IPS-18c (cell line): ENCODE measurements around the gene SLC22A4.

Experiments
- H3K4me3 ChIP-seq: 2 replicates; pipeline ENCODE4 v1.7.0; 2013; ENCODE audit warnings: low read depth, mild to moderate bottlenecking, low read length, moderate library complexity; ENCODE audit not compliant: insufficient read depth
- H3K9me3 ChIP-seq: one replicate; pipeline ENCODE4 v1.6.1; 2013; ENCODE audit warnings: mild to moderate bottlenecking, low read length, moderate library complexity; ENCODE audit not compliant: control insufficient read depth, insufficient read depth

The SLC22A4 gene

GRCh38 chr5:132376694-132377641 lies 82.8 kb downstream of the SLC22A4 start:
- H3K9me3 ChIP-seq, result no peaks in the 10 kb centered on the region
- no peak overlapping the region for H3K4me3 ChIP-seq

DNA sequence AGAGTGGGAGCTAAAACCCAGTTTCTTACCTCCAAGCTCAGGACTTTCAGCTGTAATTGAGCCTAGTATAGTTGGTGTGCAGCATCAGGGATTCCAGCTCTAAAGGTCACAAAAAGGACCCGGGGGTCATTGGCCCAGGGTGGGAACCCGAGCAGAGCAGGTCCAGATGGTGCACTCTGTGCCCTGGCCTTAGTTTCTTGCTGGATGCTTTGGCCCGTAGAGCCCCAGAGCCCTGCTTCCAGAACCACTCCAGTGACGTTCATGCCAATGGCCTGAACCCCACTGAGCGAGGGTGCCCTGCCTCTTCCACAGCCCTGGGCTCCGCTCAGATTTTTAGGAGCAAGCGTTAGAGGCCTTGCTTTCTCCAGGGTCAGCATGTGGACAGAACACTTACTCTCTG lies 83.5 kb downstream of the SLC22A4 start:
- no peak overlapping the region for H3K4me3 ChIP-seq
- no peaks in the 10 kb centered on the region for H3K9me3 ChIP-seq

DNA sequence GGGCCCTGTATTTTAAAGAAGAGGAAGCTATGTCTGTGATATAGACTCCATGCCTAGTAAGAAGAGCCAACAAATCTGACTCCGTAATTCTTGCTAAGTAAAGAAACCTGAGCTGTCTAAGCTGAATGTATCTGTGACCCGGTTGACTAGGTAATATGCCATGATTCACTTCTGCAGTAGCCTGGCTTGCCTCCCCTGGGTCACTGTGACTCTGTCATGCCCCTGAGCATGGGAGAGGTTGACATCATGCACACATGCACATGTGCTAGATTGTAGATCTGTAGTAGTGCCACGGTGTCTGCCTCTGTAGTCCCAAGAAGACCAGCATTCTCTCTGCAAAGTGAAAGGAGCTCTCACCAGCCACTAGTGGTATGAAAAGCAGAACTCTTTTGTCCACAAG lies 84.4 kb downstream of the SLC22A4 start:
- no peaks in the 10 kb centered on the region for H3K9me3 ChIP-seq
- H3K4me3 ChIP-seq, result no peak overlapping the region

GRCh38 chr5:132380047-132380446 lies 85.9 kb downstream of the SLC22A4 start:
- Histone ChIP-seq H3K9me3 (no peaks in the 10 kb centered on the region), H3K4me3 (no peak overlapping the region)

DNA sequence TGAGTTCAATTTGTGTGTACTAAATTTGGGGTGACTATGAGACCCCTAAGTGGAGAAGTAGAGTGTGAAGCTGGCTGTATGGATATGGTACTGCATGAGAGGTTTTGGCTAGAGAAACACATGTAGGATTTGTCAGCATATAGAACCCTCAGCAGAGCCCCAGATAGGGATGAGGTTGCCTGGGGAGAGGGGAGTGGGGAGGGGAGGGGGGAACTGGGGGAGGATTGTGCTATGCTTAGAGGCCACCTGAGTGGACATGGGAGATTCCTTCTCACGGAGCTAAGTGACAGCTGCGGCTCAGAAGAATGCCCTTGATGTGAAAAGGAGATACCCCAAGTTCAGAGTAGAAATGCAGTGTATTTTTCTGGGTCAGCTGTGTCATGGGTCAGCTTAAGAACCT lies 86.5 kb downstream of the SLC22A4 start:
- no peak overlapping the region for H3K4me3 ChIP-seq

DNA sequence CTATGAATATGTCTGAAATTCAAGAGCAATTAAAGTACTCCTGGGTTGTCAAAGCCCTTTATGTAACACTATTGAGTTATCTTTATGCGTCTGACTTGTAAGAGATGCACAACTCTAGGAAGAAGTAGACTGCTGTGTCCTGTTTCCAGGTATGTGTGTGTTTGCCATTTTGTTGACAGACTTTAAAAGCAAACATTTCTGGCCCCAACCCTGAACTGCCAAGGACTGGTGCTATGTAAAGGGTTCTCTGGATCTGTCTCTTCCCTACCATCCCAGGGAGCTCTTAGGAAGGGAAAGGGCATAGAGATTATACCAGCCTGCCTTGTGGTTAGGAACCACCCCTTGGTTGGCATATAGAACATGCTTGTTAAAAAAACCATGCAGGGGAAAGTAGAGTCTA lies 87.4 kb downstream of the SLC22A4 start:
- Histone ChIP-seq H3K4me3 (no peak overlapping the region), H3K9me3 (no peaks in the 10 kb centered on the region)

More for the DNA sequence above, 86.5 kb downstream of the SLC22A4 start:
- no peaks in the 10 kb centered on the region for H3K9me3 ChIP-seq

DNA sequence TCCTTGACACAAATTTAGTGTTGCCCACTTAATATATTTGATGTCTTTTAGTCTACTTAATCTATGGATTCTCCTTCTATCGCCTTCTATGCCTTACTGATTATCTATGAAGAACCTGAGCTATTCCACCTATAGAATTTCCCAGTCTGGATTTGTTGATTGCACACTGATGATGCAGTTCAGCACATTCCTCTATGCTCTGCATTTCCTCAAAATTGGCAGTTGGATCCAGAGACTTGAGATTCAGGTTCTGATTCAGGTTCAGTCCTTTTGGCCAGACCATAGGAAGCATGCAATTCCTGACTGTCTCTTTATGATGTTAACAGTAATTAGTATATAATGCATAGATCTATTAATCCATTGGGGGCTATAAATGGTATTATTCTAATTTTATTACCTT lies 89.1 kb downstream of the SLC22A4 start:
- Histone ChIP-seq H3K9me3 (no peaks in the 10 kb centered on the region), H3K4me3 (no peak overlapping the region)

DNA sequence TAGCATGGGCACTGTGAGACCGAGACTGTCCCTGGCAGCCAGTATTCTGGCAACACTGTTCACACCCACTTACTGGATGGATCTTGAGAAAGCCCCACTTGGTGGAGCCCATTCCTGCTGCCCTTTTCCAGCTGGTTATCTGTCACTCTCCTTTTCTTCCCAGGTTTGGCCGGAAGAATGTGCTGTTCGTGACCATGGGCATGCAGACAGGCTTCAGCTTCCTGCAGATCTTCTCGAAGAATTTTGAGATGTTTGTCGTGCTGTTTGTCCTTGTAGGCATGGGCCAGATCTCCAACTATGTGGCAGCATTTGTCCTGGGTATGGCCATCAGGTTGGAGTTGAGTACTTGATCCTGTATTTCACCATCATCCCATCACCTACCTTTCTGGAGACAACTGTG lies 89.8 kb downstream of the SLC22A4 start:
- no peak overlapping the region for H3K4me3 ChIP-seq

GRCh38 chr5:132384506-132385050 lies 90.4 kb downstream of the SLC22A4 start:
- no peak overlapping the region for H3K4me3 ChIP-seq
- H3K9me3 ChIP-seq, result no peaks in the 10 kb centered on the region

More for the DNA sequence above, 89.8 kb downstream of the SLC22A4 start:
- H3K9me3 ChIP-seq, result no peaks in the 10 kb centered on the region

GRCh38 chr5:132385326-132386105 lies 91.3 kb downstream of the SLC22A4 start:
- no peak overlapping the region for H3K4me3 ChIP-seq
- H3K9me3 ChIP-seq, result no peaks in the 10 kb centered on the region

- Histone ChIP-seq H3K4me3 (no peak overlapping the region), H3K9me3 (no peaks in the 10 kb centered on the region)
Observed at GRCh38 chr5:132386644-132387286, 92.6 kb downstream of the SLC22A4 start.

- Histone ChIP-seq H3K9me3 (no peaks in the 10 kb centered on the region), H3K4me3 (no peak overlapping the region)
Observed at GRCh38 chr5:132387640-132388117, 93.5 kb downstream of the SLC22A4 start.

DNA sequence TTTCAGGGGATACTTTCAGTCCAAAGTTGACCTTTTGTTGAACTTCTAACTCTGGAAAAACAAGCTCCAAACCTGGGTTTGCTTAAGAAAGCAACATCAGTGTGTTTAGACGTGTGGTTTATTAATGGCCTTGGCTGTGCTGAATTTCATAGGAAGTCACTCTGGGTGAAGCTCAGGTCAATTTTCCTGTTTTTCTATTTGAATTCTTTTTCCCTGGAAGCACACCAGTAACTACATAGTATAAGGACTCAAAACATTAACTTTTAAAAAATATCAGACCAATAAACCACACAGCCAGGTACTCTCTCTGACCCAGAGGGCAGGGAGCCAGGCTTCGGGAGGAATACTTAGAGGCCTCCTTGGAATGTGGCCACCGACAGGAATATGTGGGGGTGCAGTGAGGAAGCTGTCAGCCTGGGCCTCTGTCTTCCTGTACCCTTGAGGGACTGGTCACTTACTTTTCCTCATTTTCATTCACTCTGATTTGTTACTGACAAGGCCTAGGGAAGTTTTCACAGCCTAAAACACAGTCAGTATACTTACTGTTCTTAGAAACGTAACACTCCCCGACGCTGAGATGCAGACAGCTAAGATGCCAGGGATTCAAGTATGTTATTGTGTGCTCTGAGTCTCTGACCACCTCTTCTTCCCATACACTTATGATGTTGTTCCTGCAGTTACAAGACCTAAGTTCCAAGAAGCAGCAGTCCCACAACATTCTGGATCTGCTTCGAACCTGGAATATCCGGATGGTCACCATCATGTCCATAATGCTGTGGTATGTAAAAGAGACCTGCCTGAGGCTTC lies 94.3 kb downstream of the SLC22A4 start:
- H3K4me3 ChIP-seq, result no peak overlapping the region

GRCh38 chr5:132389051-132389331 lies 94.8 kb downstream of the SLC22A4 start:
- no peaks in the 10 kb centered on the region for H3K9me3 ChIP-seq

More for the DNA sequence above, 94.3 kb downstream of the SLC22A4 start:
- H3K9me3 ChIP-seq, result no peaks in the 10 kb centered on the region

GRCh38 chr5:132389585-132390286 lies 95.5 kb downstream of the SLC22A4 start:
- H3K9me3 ChIP-seq, result no peaks in the 10 kb centered on the region
- H3K4me3 ChIP-seq, result no peak overlapping the region

More at GRCh38 chr5:132389051-132389331, 94.8 kb downstream of the SLC22A4 start:
- no peak overlapping the region for H3K4me3 ChIP-seq

DNA sequence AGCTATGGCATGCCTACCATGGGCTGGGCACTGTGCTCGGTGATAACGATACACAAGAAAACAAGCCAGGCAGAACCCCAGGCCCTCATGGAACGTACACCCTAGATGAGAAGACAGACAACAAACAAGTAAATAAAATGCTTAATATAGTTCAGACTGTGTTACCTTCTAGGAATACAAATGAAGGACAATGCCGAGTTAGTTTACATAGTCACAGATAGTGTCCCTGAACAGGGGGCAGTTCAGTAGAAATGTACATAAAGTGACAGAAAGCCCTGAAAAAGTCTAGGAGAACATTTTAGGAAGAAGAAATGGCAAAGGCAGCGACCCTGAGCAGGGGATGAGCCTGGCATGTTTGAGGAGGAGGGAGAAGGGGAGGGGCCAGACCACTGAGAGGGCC lies 97.1 kb downstream of the SLC22A4 start:
- Histone ChIP-seq H3K4me3 (no peak overlapping the region), H3K9me3 (no peaks in the 10 kb centered on the region)
